CD4-positive, alpha-beta T cell treated with Interferon gamma for 1 hour (primary cell): Measurements from ENCODE around the gene RIMOC1.
A peak's percentile ranks its signal among the peaks of the same experiment; 100 is the strongest.

Experiments used
- DNase-seq: peaks from one replicate; pipeline ENCODE4 v3.0.0-alpha.2; 2020

RIMOC1 gene, protein sequence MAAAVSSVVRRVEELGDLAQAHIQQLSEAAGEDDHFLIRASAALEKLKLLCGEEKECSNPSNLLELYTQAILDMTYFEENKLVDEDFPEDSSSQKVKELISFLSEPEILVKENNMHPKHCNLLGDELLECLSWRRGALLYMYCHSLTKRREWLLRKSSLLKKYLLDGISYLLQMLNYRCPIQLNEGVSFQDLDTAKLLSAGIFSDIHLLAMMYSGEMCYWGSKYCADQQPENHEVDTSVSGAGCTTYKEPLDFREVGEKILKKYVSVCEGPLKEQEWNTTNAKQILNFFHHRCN

DNA sequence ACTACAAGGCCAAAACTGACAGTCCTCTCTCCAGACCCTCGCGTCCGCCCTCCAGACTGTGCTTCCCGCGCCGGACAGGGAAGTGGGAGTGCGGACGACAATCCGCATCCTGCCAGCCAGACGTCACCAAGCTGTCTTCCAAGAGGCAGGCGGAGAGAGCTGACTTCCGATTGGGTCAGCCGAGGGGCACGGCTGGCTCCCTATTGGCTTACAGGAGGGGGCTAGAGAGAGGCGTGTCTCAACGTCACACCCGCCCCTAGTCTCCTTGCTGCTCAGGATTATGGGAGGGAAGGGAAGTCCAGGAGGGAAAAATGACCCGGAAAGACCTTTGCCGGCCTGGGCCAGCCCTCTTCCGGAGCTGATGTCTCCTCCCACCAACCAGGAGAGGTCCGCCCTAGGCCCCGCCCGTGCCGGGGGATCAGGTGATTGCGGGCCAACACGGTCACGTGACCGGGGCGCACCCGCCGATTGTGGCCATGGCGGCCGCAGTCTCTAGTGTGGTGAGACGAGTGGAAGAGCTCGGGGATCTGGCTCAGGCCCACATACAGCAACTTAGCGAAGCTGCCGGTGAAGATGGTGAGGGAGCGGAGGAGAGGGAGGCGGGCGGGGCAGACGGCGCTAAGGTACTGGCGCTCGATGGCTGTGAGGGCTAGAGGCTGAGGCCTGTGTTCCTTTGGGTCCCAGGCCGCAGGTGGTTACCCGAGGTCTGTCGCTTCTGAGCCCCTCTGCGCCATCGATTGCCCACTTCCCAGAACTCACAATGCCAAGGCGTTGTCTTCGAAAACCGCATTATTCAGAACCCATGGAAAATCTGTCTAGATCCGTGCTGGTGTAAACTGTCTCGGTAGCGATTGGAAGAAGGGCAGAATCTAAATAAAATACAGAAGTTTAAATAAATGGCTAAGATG is at the start of gene RIMOC1:
Gene RIMOC1 (plus strand): TSS at position 453 of the 908 bp plus-strand sequence. CDS start 24 bp downstream, at position 477.
- DNase-seq: peak; percentile 99

- DNase-seq: peak; percentile 29
These were observed 47.3 kb upstream of the RIMOC1 start for GRCh38 chr5:41856644-41857491.

DNA sequence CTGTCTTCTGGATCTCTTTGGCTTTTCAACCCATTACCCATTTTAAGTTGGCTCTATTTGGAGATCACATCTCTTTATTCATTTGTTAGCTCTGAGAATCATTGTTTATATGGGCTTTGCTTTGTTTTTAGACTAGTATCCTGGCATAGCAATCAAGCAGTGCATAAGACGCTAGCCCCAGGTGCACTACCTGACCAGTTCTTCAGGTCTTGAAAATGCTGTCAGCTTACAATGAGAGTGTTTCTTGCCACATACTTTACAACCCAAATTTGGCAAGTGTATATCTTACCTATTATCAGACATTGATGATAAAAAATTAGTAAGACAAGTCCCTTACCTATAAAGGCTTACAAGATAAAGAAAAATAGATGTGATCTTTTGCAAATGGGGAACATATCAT is 46.2 kb upstream of the RIMOC1 start:
- no peak for DNase-seq

- DNase-seq: no peak
These were observed 45.3 kb upstream of the RIMOC1 start for GRCh38 chr5:41858890-41859289.

GRCh38 chr5:41863871-41864486 is 40.2 kb upstream of the RIMOC1 start:
- no peak for DNase-seq

DNA sequence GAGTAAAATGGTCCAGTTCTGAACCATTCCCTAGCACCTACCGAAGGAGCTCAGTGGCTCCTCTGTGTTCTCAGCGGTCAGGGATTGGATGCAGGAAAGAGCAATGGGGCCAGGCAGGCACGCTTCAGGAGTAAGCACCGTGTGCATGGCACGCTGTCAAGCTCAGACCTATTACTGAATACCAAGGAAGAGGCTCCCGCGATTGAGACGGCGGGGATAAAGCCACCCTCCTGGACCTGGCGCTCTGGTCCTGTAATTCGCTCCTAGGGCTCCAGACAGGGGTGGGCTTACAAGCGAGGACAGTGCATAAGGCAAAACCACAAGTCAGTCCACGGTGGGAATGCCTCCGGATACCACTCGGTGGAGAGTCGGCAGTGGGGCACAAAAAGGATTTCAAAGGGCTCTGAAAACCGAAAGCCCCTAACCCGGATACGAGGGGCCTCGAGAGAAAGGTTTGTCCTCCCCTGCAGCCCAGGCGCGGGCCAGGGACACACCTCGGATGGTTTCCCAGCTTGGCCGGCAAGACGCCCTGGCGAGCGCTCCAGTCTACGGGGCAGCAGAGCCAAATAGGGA is 34.9 kb upstream of the RIMOC1 start:
- no peak for DNase-seq

- DNase-seq: peak; percentile 94
These were observed 34.2 kb upstream of the RIMOC1 start, which contains the start of gene OXCT1 for GRCh38 chr5:41869724-41870626. Gene OXCT1 (minus strand): TSS chr5:41870425. CDS start chr5:41870358, 67 bp downstream.

GRCh38 chr5:41870627-41871048 is 33.5 kb upstream of the RIMOC1 start:
- DNase-seq: no peak

DNA sequence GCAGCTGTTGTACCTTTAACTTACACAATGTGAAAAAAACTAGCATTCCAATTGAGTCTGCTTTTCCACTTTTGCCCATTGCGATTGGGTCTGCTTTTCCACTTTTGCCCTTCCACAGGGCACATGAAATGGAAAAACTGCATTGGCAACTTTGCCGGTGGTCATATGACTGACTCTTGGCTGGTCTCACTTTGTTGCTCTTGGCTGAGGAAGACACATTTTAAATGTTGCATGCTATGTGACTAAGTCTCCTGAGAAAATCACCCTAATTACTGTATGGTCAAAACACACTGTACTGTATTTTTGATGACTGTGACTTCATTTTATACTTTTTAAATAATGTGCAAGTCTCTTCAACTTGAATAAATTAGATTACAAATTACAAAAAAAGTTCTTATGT is 32.3 kb upstream of the RIMOC1 start:
- DNase-seq: no peak

DNA sequence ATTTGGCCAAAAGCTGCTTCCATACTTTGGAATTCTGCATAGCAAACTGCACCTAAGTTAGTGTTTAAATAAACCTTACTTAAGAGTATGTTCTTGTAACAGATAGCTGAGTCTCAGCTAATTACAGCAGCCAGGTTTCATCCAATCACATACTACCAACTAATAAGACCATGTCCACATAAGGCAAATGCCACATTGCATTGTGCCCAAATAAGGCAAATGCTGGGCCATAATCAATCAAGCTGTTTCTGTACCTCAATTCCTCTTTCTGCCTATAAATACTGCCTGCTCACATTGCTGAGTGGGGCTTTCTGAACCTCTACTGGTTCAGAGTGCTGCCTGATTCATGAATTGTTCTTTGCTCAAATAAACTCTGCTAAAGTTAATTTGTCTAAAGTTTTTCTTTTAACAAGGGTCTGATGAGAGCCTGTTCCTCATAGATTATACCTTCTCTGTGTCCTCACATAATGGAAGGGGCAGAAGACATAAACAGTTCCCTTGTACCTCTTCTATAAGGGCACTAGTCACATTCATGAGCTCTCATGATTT is 29.6 kb upstream of the RIMOC1 start:
- DNase-seq: no peak

- no peak for DNase-seq
These were observed 29.0 kb upstream of the RIMOC1 start for GRCh38 chr5:41875121-41875520.

- no peak for DNase-seq
These were observed 27.5 kb upstream of the RIMOC1 start for GRCh38 chr5:41876678-41877077.

- no peak for DNase-seq
These were observed 26.7 kb upstream of the RIMOC1 start for GRCh38 chr5:41877408-41877807.

DNA sequence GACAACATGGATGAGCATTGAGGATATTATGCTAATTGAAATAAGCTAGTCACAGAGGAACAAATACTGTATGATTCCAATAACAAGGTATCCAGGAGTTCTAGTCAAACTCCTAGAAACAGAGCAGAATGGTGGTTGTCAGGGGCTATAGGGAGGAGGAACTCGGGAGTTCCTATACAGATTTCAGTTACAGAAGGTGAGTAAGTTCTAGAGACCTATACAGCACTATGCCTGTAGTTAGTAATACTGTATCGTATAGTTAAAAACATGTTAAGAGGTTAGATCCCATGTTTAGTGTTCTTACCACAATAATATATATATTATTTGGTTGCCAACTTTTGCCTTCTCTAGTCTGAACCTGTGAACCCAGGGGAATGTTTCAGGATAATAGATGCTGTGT is 26.0 kb upstream of the RIMOC1 start:
- no peak for DNase-seq

- DNase-seq: no peak
These were observed 25.3 kb upstream of the RIMOC1 start for GRCh38 chr5:41878643-41879478.

- no peak for DNase-seq
These were observed 21.4 kb upstream of the RIMOC1 start for GRCh38 chr5:41882765-41883164.

- DNase-seq: no peak
These were observed 20.9 kb upstream of the RIMOC1 start for GRCh38 chr5:41883243-41883642.

DNA sequence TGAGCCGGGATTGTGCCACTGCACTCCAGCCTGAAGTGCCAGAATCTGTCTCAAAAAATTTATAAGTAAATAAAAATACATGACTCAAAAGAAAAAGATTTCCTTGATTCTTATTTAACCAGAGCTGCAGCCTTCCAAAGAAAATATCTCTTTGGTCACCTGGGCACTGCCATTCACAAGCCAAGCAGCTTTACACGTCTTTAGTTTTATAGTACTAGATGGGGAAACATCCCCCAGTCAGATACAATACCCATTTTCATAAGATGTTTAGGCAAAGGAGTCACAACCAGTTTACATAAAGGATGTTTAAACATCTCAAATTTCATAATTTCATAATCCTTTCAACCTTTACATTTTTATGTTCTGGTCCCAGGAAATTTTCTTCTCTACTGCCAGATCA is 20.2 kb upstream of the RIMOC1 start:
- no peak for DNase-seq

DNA sequence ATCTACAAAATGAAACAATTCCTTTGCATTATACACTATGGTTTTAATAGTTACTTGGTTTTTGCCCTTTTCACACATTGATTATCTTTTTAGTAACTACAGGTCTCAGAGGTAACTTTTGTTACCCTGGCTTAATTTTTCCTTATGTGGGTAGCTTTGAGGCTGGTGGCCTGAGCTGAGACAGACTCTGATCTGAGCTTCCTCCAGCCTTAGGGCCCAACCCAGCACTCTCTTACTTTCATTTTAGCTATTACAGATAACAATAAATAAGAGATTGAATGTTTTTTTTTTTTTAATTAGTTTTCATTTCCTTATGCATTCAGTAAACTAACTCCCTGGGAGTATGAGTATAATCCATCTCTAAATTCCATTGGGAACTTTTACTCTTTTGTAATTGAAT is 18.9 kb upstream of the RIMOC1 start:
- DNase-seq: no peak
